Mesendoderm (in vitro differentiated cells): ENCODE data around the gene FEM1A.
"Not testable (repeated sequence)": the region's sequence is repeated elsewhere in the genome, so short reads cannot be mapped to it uniquely, and the experiment has no call there.

Experiments used
- DNase-seq: peaks from one replicate; pipeline ENCODE4 v3.0.0; 2013
- H2AK5ac ChIP-seq: 2 replicates; pipeline ENCODE4 v1.6.1; 2013; ENCODE audit warnings: low read length, inconsistent platforms
- H2BK120ac ChIP-seq: 2 replicates; pipeline ENCODE4 v1.6.1; 2013; ENCODE audit warnings: low read depth, mild to moderate bottlenecking, low read length, moderate library complexity, mixed read lengths
- H2BK15ac ChIP-seq: replicated peaks from 2 replicates; pipeline ENCODE4 v1.6.1; 2013; ENCODE audit warnings: low read depth, mild to moderate bottlenecking, moderate library complexity
- H2BK5ac ChIP-seq: 2 replicates; pipeline ENCODE4 v1.6.1; 2013; ENCODE audit warnings: low read length, inconsistent platforms
- H3K18ac ChIP-seq: 2 replicates; pipeline ENCODE4 v1.6.1; 2013; ENCODE audit warnings: mild to moderate bottlenecking, low read length, mixed read lengths
- H3K23ac ChIP-seq: one replicate; pipeline ENCODE4 v1.6.1; 2013; ENCODE audit warnings: low read length
- H3K27ac ChIP-seq: 2 replicates; pipeline ENCODE4 v1.5.1; 2013; ENCODE audit warnings: low read depth, mild to moderate bottlenecking, inconsistent platforms, low read length, moderate library complexity
- H3K27me3 ChIP-seq: 2 replicates; pipeline ENCODE4 v1.6.1; 2013; ENCODE audit warnings: low read length, control low read depth, mild to moderate bottlenecking, inconsistent platforms; ENCODE audit not compliant: insufficient read depth, poor library complexity
- H3K36me3 ChIP-seq: 2 replicates; pipeline ENCODE4 v1.6.1; 2013; ENCODE audit warnings: low read length, inconsistent platforms; ENCODE audit not compliant: control insufficient read depth, insufficient read depth
- H3K4ac ChIP-seq: one replicate; pipeline ENCODE4 v1.6.1; 2013; ENCODE audit warnings: low read depth, mild to moderate bottlenecking, low read length, moderate library complexity
- H3K4me1 ChIP-seq: 2 replicates; pipeline ENCODE4 v1.6.1; 2013; ENCODE audit warnings: low read depth, low read length, inconsistent platforms; ENCODE audit not compliant: control insufficient read depth
- H3K4me2 ChIP-seq: 2 replicates; pipeline ENCODE4 v1.6.1; 2013; ENCODE audit warnings: low read length
- H3K4me3 ChIP-seq: 2 replicates; pipeline ENCODE4 v1.5.1; 2013; ENCODE audit warnings: mild to moderate bottlenecking, low read length
- H3K56ac ChIP-seq: one replicate; pipeline ENCODE4 v1.6.1; 2013; ENCODE audit warnings: low read length
- H3K79me1 ChIP-seq: 2 replicates; pipeline ENCODE4 v1.6.1; 2013; ENCODE audit warnings: low read length, inconsistent platforms
- H3K79me2 ChIP-seq: 2 replicates; pipeline ENCODE4 v1.6.1; 2013; ENCODE audit warnings: mild to moderate bottlenecking, low read length; ENCODE audit not compliant: control insufficient read depth, insufficient read depth
- H3K9ac ChIP-seq: 2 replicates; pipeline ENCODE4 v1.6.1; 2013; ENCODE audit warnings: low read length, inconsistent platforms
- H4K5ac ChIP-seq: one replicate; pipeline ENCODE4 v1.6.1; 2013; ENCODE audit warnings: low read length
- H4K8ac ChIP-seq: one replicate; pipeline ENCODE4 v1.6.1; 2013; ENCODE audit warnings: low read depth, mild to moderate bottlenecking, control low read depth, low read length, moderate library complexity
- WGBS: extraction: QIAGEN DNeasy Blood & Tissue Kit; methylation state at CpG from one replicate; pipeline ENCODE4 v1.1.7; 2013; ENCODE audit warnings: low lambda C conversion rate, missing lambda C conversion rate; ENCODE audit not compliant: insufficient coverage; ENCODE audit errors: extremely low coverage; 5-methylcytosine and 5-hydroxymethylcytosine counted together

Gene FEM1A

GRCh38 chr19:4792019-4792865, 708 bp downstream of the FEM1A start:
- H4K8ac ChIP-seq, H3K27ac ChIP-seq, H2BK15ac ChIP-seq, H2AK5ac ChIP-seq, H2BK120ac ChIP-seq, H2BK5ac ChIP-seq, H3K36me3 ChIP-seq, H3K79me1 ChIP-seq, DNase-seq, H4K5ac ChIP-seq, H3K27me3 ChIP-seq, H3K4me1 ChIP-seq: not testable (repeated sequence)
- Histone ChIP-seq H3K79me2 (peaks cover 36% of the 10 kb centered on the region), H3K23ac (peak overlapping the region; percentile 67), H3K4me3 (peak overlapping the region; percentile 74), H3K4me2 (peak overlapping the region; percentile 68), H3K4ac (peak overlapping the region; percentile 95), H3K56ac (peak overlapping the region; percentile 94), H3K9ac (peak overlapping the region; percentile 89), H3K18ac (peak overlapping the region; percentile 95)
- no CpG with 5 or more reads among the region's 75 CpGs for WGBS

- not testable (repeated sequence) for H3K27ac ChIP-seq, H3K79me1 ChIP-seq, DNase-seq, H3K36me3 ChIP-seq, H3K4me1 ChIP-seq, H3K27me3 ChIP-seq, H3K9ac ChIP-seq, H4K8ac ChIP-seq, H3K4me2 ChIP-seq, H3K4me3 ChIP-seq, H2BK15ac ChIP-seq, H3K4ac ChIP-seq, H3K56ac ChIP-seq, H4K5ac ChIP-seq, H3K23ac ChIP-seq, H2BK5ac ChIP-seq, H3K18ac ChIP-seq, H2BK120ac ChIP-seq, H2AK5ac ChIP-seq
- peaks cover 36% of the 10 kb centered on the region for H3K79me2 ChIP-seq
- no CpG with 5 or more reads among the region's 24 CpGs for WGBS
Measured at GRCh38 chr19:4792866-4793195, 1.3 kb downstream of the FEM1A start.

- not testable (repeated sequence) for H2BK5ac ChIP-seq, DNase-seq, H3K18ac ChIP-seq, H3K79me1 ChIP-seq, H2AK5ac ChIP-seq, H3K56ac ChIP-seq, H3K4me1 ChIP-seq, H3K27ac ChIP-seq, H3K27me3 ChIP-seq, H3K4me3 ChIP-seq, H2BK15ac ChIP-seq, H3K4ac ChIP-seq, H3K9ac ChIP-seq, H3K23ac ChIP-seq, H2BK120ac ChIP-seq, H4K5ac ChIP-seq, H3K4me2 ChIP-seq, H4K8ac ChIP-seq, H3K36me3 ChIP-seq
- no CpG with 5 or more reads among the region's 19 CpGs for WGBS
- peaks cover 36% of the 10 kb centered on the region for H3K79me2 ChIP-seq
Measured at GRCh38 chr19:4793278-4793677, 1.7 kb downstream of the FEM1A start.

GRCh38 chr19:4794971-4795370, 3.4 kb downstream of the FEM1A start:
- Histone ChIP-seq H3K23ac (no peak overlapping the region), H3K9ac (no peak overlapping the region), H2BK120ac (no peak overlapping the region), H3K36me3 (peaks cover 4% of the 10 kb centered on the region), H3K4me1 (no peaks in the 10 kb centered on the region), H3K18ac (no peak overlapping the region), H3K27me3 (no peaks in the 10 kb centered on the region), H3K4me3 (no peak overlapping the region), H3K56ac (no peak overlapping the region), H3K4me2 (no peak overlapping the region), H3K27ac (no peak overlapping the region), H2AK5ac (no peak overlapping the region), H3K79me2 (peaks cover 36% of the 10 kb centered on the region), H4K5ac (no peak overlapping the region), H2BK5ac (no peak overlapping the region), H2BK15ac (no peak overlapping the region), H3K79me1 (peaks cover 8% of the 10 kb centered on the region), H4K8ac (no peak overlapping the region), H3K4ac (no peak overlapping the region)
- no peak for DNase-seq
- no CpG with 5 or more reads among the region's 11 CpGs for WGBS

GRCh38 chr19:4795400-4795799, 3.9 kb downstream of the FEM1A start:
- no peak overlapping the region for H3K56ac ChIP-seq
- WGBS: no CpG with 5 or more reads among the region's 9 CpGs
- H3K27ac ChIP-seq: no peak overlapping the region
- no peak overlapping the region for H3K4me3 ChIP-seq
- H3K4ac ChIP-seq: no peak overlapping the region
- H2BK120ac ChIP-seq: no peak overlapping the region
- H3K79me1 ChIP-seq: peaks cover 8% of the 10 kb centered on the region
- no peaks in the 10 kb centered on the region for H3K27me3 ChIP-seq
- no peaks in the 10 kb centered on the region for H3K4me1 ChIP-seq
- H2AK5ac ChIP-seq: no peak overlapping the region
- H3K79me2 ChIP-seq: peaks cover 36% of the 10 kb centered on the region
- H3K4me2 ChIP-seq: no peak overlapping the region
- no peak overlapping the region for H2BK5ac ChIP-seq
- no peak overlapping the region for H3K9ac ChIP-seq
- DNase-seq: no peak
- H3K36me3 ChIP-seq: peaks cover 4% of the 10 kb centered on the region
- no peak overlapping the region for H3K18ac ChIP-seq
- H2BK15ac ChIP-seq: no peak overlapping the region
- H4K8ac ChIP-seq: no peak overlapping the region
- no peak overlapping the region for H4K5ac ChIP-seq
- no peak overlapping the region for H3K23ac ChIP-seq

- no peak overlapping the region for H4K8ac ChIP-seq
- no CpG with 5 or more reads among the region's 23 CpGs for WGBS
- no peak overlapping the region for H3K4ac ChIP-seq
- no peak overlapping the region for H3K18ac ChIP-seq
- peaks cover 3% of the 10 kb centered on the region for H3K79me2 ChIP-seq
- H4K5ac ChIP-seq: no peak overlapping the region
- H3K27me3 ChIP-seq: no peaks in the 10 kb centered on the region
- H3K4me2 ChIP-seq: no peak overlapping the region
- H3K9ac ChIP-seq: no peak overlapping the region
- no peak for DNase-seq
- H3K4me1 ChIP-seq: no peaks in the 10 kb centered on the region
- no peak overlapping the region for H2AK5ac ChIP-seq
- H3K56ac ChIP-seq: no peak overlapping the region
- H3K79me1 ChIP-seq: peaks cover 3% of the 10 kb centered on the region
- no peak overlapping the region for H3K27ac ChIP-seq
- H2BK15ac ChIP-seq: no peak overlapping the region
- H2BK120ac ChIP-seq: no peak overlapping the region
- H3K23ac ChIP-seq: no peak overlapping the region
- peaks cover 2% of the 10 kb centered on the region for H3K36me3 ChIP-seq
- no peak overlapping the region for H2BK5ac ChIP-seq
- no peak overlapping the region for H3K4me3 ChIP-seq
Measured at GRCh38 chr19:4800591-4801081, 9.1 kb downstream of the FEM1A start.
